Sigmoid colon (tissue), 3 donors: ENCODE data around the gene CD2.

Experiments
- POLR2A ChIP-seq, 2 donors: fragments of 450-650 bp; IDR thresholded peaks; one replicate each; pipeline ENCODE4 v1.6.1; 2016; ENCODE audit warnings: antibody characterized with exemption in 2 of 2, mild to moderate bottlenecking in 2 of 2, moderate library complexity in 2 of 2
- TF ChIP-seq, protein P1 (sequence below), 4 experiments: fragments of 450-650 bp in 3 of 4; fragments of 200-600 bp in 1 of 4; IDR thresholded peaks; one replicate each; pipeline ENCODE4 v1.5.1; 2016 to 2019; ENCODE audit warnings: antibody characterized with exemption in 4 of 4, mild to moderate bottlenecking in 3 of 4, moderate library complexity in 2 of 4

DNA sequence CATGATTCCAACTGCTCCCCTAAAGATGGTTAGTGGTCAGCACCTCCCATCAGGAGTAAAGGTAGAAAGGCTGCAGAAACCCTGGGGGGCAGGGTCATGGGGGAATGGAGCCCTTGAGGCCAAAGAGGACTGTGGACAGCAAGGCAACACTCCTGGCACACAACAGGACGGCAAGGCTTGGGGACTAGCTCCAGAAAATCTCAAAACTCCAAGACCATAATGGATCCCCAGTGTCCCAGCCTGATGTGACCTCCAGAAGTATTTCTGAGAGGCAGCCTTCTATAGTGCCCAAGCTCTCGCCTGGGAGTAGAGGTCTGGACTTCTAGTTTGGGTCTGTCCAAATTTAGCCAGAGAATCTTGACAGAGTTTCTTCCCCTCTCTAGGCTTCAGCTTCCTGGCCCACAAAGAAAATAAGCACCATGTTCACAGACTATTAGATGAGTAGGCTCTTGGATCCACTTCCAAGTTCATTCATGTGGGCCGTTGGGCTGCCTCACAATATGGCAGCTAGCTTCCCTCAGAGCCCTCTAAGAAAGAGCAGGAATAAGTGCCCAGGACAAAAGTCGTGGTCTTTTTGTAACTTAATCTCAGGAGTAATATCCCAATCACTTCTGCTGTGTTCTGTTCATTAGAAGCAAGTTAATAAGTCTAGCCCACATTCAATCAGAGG, 6.9 kb downstream of the CD2 start:
- TF ChIP-seq, protein P1, sequence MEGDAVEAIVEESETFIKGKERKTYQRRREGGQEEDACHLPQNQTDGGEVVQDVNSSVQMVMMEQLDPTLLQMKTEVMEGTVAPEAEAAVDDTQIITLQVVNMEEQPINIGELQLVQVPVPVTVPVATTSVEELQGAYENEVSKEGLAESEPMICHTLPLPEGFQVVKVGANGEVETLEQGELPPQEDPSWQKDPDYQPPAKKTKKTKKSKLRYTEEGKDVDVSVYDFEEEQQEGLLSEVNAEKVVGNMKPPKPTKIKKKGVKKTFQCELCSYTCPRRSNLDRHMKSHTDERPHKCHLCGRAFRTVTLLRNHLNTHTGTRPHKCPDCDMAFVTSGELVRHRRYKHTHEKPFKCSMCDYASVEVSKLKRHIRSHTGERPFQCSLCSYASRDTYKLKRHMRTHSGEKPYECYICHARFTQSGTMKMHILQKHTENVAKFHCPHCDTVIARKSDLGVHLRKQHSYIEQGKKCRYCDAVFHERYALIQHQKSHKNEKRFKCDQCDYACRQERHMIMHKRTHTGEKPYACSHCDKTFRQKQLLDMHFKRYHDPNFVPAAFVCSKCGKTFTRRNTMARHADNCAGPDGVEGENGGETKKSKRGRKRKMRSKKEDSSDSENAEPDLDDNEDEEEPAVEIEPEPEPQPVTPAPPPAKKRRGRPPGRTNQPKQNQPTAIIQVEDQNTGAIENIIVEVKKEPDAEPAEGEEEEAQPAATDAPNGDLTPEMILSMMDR (IDR thresholded peaks at IDR 0.05): no peak
- no peak for TF ChIP-seq POLR2A (IDR thresholded peaks at IDR 0.05)
